IMR-90 (cell line): ENCODE results near the gene UPP2.

Experiments
- CEBPB ChIP-seq: IDR thresholded peaks from 2 replicates; pipeline ENCODE4 v1.6.1; 2012; ENCODE audit warnings: low read depth, low read length, improper control_type of control experiment
- CHD1 ChIP-seq: IDR thresholded peaks from 2 replicates; pipeline ENCODE4 v1.6.1; 2012; ENCODE audit warnings: low read depth, low read length, improper control_type of control experiment
- CTCF ChIP-seq: conservative IDR thresholded peaks from 2 replicates; pipeline ENCODE4 v1.5.1; 2012; ENCODE audit warnings: mild to moderate bottlenecking, low read depth, low read length, improper control_type of control experiment
- MXI1 ChIP-seq: IDR thresholded peaks from 2 replicates; pipeline ENCODE4 v1.6.1; 2012; ENCODE audit warnings: low read depth, mild to moderate bottlenecking, low read length, moderate library complexity, borderline replicate concordance
- POLR2A ChIP-seq: IDR thresholded peaks from 2 replicates; pipeline ENCODE4 v1.6.1; 2012; ENCODE audit warnings: mild to moderate bottlenecking, low read depth, low read length
- SMC3 ChIP-seq: fragments of 150-350 bp; IDR thresholded peaks from 2 replicates; pipeline ENCODE4 v1.6.1; 2016; ENCODE audit warnings: low read depth, mild to moderate bottlenecking, antibody characterized with exemption, low read length, moderate library complexity

GRCh38 chr2:158098178-158098577 is 3.5 kb upstream of the UPP2 start:
- TF ChIP-seq CTCF (no peak), SMC3 (no peak), POLR2A (no peak), MXI1 (no peak), CEBPB (no peak), CHD1 (no peak)
